OCI-LY7 (cell line): ENCODE data around the gene PCP2.

Experiments used
- EZH2phosphoT487 ChIP-seq: fragments of 200-600 bp; sonication (generic); IDR thresholded peaks from 2 replicates; pipeline ENCODE4 v1.6.1; 2018; ENCODE audit warnings: low read depth, borderline replicate concordance, mild to moderate bottlenecking, mixed run types, antibody characterized with exemption, low read length, moderate library complexity, mixed read lengths
- TF ChIP-seq, protein P1 (sequence below): fragments of 200-600 bp; sonication (generic); conservative IDR thresholded peaks from 2 replicates; pipeline ENCODE4 v1.5.1; 2014; ENCODE audit warnings: mild to moderate bottlenecking, antibody characterized with exemption, low read length, moderate library complexity, mixed read lengths

DNA sequence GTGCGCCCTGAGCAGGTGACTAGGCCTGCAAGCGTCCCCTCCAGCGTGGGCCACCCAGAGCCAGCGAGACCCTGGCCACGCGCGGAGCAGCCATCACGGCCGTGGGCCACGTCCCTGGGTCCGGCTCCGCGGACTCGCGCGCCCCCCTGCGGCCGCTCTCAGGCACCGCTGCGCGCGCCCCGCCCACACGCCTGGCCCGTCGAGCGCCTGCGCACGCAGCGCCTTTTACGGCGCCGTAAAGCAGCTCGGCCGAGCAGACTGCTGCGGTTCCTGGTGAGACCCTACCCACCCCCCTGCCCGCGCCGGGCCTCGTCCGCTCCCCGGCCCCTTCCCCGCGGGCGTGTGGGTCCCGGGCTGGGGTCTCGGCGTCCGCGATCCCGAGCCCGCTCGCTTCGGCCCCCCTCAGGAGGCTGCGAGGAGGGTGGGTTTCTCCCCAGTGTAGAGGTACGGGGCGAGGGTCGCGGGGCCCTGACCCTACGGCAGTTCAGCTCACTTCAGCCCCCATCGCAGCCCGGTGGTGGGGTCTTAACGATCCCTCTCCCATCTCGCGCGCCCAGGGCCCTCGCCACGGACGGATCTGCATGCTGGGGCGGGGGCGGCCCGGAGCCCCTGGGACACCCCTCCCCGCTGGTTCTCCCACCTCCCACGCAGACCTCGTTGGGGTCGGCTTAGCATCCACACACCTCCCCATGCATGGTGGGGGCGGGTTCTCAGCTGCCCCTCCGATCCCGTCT, 47.3 kb upstream of the PCP2 start, which contains the start of gene TRAPPC5:
- TF ChIP-seq, protein P1, sequence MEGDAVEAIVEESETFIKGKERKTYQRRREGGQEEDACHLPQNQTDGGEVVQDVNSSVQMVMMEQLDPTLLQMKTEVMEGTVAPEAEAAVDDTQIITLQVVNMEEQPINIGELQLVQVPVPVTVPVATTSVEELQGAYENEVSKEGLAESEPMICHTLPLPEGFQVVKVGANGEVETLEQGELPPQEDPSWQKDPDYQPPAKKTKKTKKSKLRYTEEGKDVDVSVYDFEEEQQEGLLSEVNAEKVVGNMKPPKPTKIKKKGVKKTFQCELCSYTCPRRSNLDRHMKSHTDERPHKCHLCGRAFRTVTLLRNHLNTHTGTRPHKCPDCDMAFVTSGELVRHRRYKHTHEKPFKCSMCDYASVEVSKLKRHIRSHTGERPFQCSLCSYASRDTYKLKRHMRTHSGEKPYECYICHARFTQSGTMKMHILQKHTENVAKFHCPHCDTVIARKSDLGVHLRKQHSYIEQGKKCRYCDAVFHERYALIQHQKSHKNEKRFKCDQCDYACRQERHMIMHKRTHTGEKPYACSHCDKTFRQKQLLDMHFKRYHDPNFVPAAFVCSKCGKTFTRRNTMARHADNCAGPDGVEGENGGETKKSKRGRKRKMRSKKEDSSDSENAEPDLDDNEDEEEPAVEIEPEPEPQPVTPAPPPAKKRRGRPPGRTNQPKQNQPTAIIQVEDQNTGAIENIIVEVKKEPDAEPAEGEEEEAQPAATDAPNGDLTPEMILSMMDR: peak; percentile 87
- TF ChIP-seq EZH2phosphoT487: no peak
